Transverse colon (tissue), 3 donors: ENCODE measurements around the gene CELF4.

ENCODE experiments used
- EP300 ChIP-seq: sonication (generic); formaldehyde crosslinking; IDR thresholded peaks from one replicate; pipeline ENCODE4 v1.6.1; 2017; ENCODE audit warnings: antibody characterized with exemption, low read depth
- POLR2A ChIP-seq: fragments of 450-650 bp; IDR thresholded peaks from one replicate; pipeline ENCODE4 v1.6.1; 2016; ENCODE audit warnings: antibody characterized with exemption, mild to moderate bottlenecking, moderate library complexity
- TF ChIP-seq, protein P1 (sequence below), 5 experiments: fragments of 200-600 bp in 3 of 5; fragments of 450-650 bp in 2 of 5; sonication (generic) in 3 of 5; IDR thresholded peaks; 1 replicate in 2 of 5; 2 replicates in 3 of 5; pipeline ENCODE4 v1.5.1; 2016 to 2017; ENCODE audit warnings: antibody characterized with exemption in 5 of 5, inconsistent platforms in 3 of 5, mild to moderate bottlenecking in 2 of 5, moderate library complexity in 1 of 5

- TF ChIP-seq, protein P1, sequence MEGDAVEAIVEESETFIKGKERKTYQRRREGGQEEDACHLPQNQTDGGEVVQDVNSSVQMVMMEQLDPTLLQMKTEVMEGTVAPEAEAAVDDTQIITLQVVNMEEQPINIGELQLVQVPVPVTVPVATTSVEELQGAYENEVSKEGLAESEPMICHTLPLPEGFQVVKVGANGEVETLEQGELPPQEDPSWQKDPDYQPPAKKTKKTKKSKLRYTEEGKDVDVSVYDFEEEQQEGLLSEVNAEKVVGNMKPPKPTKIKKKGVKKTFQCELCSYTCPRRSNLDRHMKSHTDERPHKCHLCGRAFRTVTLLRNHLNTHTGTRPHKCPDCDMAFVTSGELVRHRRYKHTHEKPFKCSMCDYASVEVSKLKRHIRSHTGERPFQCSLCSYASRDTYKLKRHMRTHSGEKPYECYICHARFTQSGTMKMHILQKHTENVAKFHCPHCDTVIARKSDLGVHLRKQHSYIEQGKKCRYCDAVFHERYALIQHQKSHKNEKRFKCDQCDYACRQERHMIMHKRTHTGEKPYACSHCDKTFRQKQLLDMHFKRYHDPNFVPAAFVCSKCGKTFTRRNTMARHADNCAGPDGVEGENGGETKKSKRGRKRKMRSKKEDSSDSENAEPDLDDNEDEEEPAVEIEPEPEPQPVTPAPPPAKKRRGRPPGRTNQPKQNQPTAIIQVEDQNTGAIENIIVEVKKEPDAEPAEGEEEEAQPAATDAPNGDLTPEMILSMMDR (IDR thresholded peaks at IDR 0.05), result no peak
- TF ChIP-seq POLR2A (no peak), EP300 (no peak)
These were observed 176.6 kb downstream of the CELF4 start for GRCh38 chr18:37389041-37389440.
